GM18520 (cell line): ENCODE measurements around the gene MAN1A2.
"Not testable (repeated sequence)": the region's sequence is repeated elsewhere in the genome, so short reads cannot be mapped to it uniquely, and the experiment has no call there.

Source experiments
- ATAC-seq: cut with Tn5 transposase; IDR thresholded peaks from one replicate; pipeline ENCODE4 v1.9.1; 2021; ENCODE audit not compliant: unreplicated experiment

MAN1A2 gene

GRCh38 chr1:117367046-117368025, at the start of gene MAN1A2:
Gene MAN1A2, plus strand, starts transcription at chr1:117367449. Its CDS starts 735 bp downstream, at chr1:117368184.
- peak; percentile 35 for ATAC-seq

- ATAC-seq = no peak
Measured at GRCh38 chr1:117318011-117318410, 49.2 kb upstream of the MAN1A2 start.

- no peak for ATAC-seq
Measured at GRCh38 chr1:117318426-117318825, 48.8 kb upstream of the MAN1A2 start.

GRCh38 chr1:117320515-117320914, 46.7 kb upstream of the MAN1A2 start:
- no peak for ATAC-seq

GRCh38 chr1:117321680-117322609, 45.3 kb upstream of the MAN1A2 start:
- no peak for ATAC-seq

GRCh38 chr1:117324357-117324756, 42.9 kb upstream of the MAN1A2 start:
- no peak for ATAC-seq

GRCh38 chr1:117326035-117326434, 41.2 kb upstream of the MAN1A2 start:
- ATAC-seq = not testable (repeated sequence)

- no peak for ATAC-seq
Measured at GRCh38 chr1:117327011-117327410, 40.2 kb upstream of the MAN1A2 start.

GRCh38 chr1:117335376-117336086, 31.7 kb upstream of the MAN1A2 start:
- ATAC-seq = no peak

- ATAC-seq = no peak
Measured at GRCh38 chr1:117336088-117336817, 31.0 kb upstream of the MAN1A2 start.

- ATAC-seq = no peak
Measured at GRCh38 chr1:117339866-117340700, 27.2 kb upstream of the MAN1A2 start.

- ATAC-seq = no peak
Measured at GRCh38 chr1:117341123-117341522, 26.1 kb upstream of the MAN1A2 start.

GRCh38 chr1:117342397-117342796, 24.9 kb upstream of the MAN1A2 start:
- ATAC-seq = no peak

- no peak for ATAC-seq
Measured at GRCh38 chr1:117346206-117346928, 20.9 kb upstream of the MAN1A2 start.

GRCh38 chr1:117347907-117348306, 19.3 kb upstream of the MAN1A2 start:
- ATAC-seq = no peak

- ATAC-seq = not testable (repeated sequence)
Measured at GRCh38 chr1:117352695-117353094, 14.6 kb upstream of the MAN1A2 start.

GRCh38 chr1:117357833-117358603, 9.2 kb upstream of the MAN1A2 start:
- ATAC-seq = not testable (repeated sequence)

- ATAC-seq = not testable (repeated sequence)
Measured at GRCh38 chr1:117358604-117358887, 8.7 kb upstream of the MAN1A2 start.
